Stimulated activated naive CD4-positive, alpha-beta T cell treated with Interleukin-2 at 50 U/mL for 16 hours (primary cell): ENCODE results near the gene CLC.
"Not testable (repeated sequence)": the region's sequence is repeated elsewhere in the genome, so short reads cannot be mapped to it uniquely, and the experiment has no call there.

ENCODE experiments used
- DNase-seq: peaks from one replicate; lab custom pipeline; 2025; lab: John Stamatoyannopoulos, UW

CLC gene

GRCh38 chr19:39737891-39738290 is at the start of gene CLC:
TSS of gene CLC (minus strand) at chr19:39738029. CDS start at chr19:39737952, 77 bp downstream.
- no peak for DNase-seq

- DNase-seq, result no peak
Observed at GRCh38 chr19:39780894-39781293, 43.1 kb upstream of the CLC start.

GRCh38 chr19:39778763-39779162 is 40.9 kb upstream of the CLC start, which contains the start of gene LEUTX:
TSS of gene LEUTX (plus strand) at chr19:39778854. CDS start at chr19:39778921, 67 bp downstream.
- no peak for DNase-seq

DNA sequence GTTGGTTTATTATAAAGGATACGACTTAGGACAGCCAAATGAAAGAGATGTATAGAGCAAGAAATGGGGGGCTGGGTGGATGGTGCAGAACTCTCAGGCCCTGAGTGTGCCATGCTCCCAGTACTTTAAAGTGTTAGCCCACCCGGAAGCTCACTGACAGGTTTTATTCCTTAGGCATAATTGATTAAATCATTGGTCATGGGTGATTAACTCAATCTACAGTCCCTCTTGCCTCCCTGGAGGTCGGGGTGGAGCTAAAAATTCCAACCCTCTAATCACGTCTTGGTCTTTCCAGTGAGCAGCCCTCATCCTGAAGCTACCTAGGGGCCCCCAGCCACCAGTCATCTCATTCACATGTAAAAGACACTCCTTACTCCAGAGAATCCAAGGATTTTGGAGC is 31.0 kb upstream of the CLC start:
- no peak for DNase-seq

- no peak for DNase-seq
Observed at GRCh38 chr19:39768334-39768733, 30.5 kb upstream of the CLC start.

DNA sequence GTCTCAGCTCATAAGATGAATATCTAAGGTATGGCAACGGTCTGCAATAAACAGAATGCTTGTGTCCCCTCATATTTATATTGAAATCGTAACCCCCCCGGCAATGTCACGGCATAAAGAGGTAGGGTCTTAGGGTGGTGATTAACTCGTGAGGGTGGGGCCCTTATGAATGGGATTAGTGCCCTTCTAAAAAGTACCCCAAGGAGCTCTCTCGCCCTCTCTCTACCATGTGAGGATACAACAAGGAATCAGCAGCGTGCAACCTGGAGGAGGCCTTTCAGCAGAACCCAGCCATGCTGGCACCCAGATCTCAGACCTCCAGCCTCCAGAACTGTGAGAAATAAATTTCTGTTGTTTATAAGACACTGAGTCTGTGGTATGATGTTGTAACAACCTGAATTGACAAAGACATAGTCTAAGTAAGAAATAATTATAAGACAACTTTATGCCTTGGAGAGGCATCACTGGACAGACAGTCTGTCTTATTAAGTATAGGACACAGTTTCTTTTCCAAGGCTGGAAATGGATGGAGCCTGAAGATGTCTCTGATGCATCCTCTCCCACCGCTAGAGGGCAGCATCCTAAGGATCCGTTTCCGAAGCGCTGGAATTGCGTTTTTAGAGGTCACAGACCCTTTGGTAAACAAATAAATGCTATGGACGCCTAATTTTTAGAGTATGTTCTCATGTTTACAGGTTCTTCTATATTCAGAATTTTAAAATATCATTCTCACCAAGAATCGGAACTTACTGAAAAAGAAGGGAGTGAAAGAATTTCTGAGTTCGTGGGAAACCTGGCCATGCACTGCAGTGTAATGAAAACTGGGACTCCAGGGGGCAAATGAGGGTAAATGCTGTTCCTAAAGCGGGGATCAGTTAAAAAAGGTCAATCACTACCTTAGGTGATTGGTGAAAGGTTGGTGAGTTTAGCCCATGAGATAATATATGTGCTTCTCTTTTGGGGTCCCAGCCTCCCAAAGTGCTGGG is 27.6 kb upstream of the CLC start:
- DNase-seq, result peak; percentile 5

- not testable (repeated sequence) for DNase-seq
Observed at GRCh38 chr19:39761851-39762250, 24.0 kb upstream of the CLC start.

- DNase-seq, result no peak
Observed at GRCh38 chr19:39759457-39760184, 21.8 kb upstream of the CLC start.

GRCh38 chr19:39754971-39755370 is 17.1 kb upstream of the CLC start:
- DNase-seq, result no peak

DNA sequence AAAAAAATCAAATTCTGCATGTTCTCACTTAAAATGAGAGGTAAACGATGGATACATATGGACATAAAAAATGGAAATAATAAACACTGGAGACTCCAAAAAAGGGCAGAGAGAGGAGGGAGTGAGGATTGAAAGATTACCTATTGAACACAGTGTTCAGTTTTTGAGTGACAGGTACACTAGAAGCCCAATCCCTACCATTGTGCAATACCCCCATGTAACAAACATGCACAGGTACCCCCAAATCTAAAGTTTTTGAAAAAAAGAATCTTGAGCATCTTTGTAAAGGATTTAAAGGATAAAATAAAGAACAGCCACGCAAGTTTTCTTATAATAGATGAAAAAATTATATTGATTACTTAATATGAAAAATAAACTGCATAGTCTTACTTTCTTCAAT is 16.7 kb upstream of the CLC start:
- no peak for DNase-seq

DNA sequence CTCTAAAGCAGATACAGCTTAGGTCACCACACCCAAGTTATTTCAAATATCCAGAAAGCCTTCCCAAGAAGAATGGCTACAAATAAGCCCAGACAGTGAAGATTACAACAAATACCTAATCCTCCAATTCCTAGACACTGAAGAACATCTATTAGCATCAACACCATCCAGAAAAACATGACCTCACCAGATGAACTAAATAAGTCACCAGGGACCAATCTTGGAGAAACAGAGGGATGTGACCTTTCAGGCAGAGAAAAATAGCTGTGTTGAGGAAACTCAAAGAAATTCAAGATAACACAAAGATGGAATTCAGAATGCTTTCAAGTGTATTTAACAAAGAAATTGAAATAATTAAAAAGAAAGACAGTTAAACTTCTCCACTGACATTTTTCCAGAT is 15.0 kb upstream of the CLC start:
- no peak for DNase-seq

DNA sequence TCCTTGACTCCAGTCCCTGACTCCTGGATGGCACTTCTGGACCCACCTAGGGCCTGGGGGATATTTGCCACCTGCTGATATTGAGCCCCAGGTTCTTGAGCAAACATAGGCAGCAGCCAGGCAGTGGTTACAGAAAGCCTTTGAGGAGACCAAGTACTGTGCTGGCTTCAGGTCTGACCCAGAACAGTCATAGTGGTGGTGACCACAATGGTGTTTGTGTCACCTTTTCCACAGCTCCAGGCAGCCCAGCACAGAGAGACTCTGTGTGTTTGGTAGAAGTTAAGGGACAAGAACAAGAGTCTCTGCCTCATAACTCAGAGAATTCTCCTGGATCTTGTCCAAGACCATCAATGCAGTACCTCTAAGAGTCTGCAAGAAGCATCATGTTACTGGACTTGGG is 14.6 kb upstream of the CLC start:
- no peak for DNase-seq

- no peak for DNase-seq
Observed at GRCh38 chr19:39749981-39750380, 12.2 kb upstream of the CLC start.

DNA sequence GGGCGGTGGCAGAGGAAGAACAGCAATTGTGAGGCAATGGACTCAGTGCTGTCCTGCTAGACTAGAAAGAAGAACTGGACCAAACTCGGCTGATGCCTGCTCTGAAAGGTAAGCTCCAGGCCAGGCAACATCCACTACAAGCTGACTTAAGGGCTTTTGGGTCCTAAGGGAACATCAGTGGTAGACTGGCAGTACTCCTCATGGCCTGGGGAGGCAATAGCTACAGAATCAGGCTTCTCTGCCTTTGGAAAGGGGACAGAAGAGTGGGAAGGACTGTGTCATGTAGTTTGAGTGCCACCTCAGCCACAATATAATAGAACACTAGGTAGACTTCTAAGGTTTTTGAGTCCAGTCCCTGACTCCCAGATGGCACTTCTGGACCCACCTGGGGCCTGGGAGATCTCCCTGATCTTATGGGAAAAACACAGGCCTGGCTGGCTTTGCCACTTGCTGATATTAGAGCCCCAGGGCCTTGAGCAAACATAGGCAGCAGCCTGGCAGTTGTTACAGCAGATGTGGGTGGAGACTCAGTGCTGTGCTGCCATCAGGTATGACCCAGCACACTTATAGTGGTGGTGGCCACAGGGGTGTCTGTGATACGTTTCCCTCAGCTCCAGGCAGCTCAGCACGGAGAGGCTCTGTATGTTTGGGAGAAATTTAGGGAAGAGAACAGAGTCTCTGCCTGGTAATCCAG is 9.2 kb upstream of the CLC start:
- no peak for DNase-seq

DNA sequence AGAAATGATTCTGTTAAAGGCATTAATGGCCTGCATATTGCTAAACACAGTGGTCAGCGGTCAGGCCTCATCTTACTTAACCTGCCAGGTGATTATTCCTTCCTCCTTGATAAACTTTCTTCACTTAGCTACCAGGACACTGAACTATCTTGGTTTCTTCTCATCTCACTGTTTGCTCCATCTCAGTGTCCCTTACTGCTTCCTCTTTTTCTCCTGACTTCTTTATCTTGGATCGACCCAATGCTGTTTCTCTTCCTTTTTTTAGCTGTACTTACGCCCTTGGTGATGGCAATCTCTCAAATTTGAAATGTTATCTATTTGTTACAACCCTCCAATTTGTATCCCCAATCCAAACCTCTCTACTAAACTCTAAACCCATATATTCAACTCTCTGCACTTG is 7.8 kb upstream of the CLC start:
- DNase-seq, result no peak

- no peak for DNase-seq
Observed at GRCh38 chr19:39740395-39740794, 2.6 kb upstream of the CLC start.

DNA sequence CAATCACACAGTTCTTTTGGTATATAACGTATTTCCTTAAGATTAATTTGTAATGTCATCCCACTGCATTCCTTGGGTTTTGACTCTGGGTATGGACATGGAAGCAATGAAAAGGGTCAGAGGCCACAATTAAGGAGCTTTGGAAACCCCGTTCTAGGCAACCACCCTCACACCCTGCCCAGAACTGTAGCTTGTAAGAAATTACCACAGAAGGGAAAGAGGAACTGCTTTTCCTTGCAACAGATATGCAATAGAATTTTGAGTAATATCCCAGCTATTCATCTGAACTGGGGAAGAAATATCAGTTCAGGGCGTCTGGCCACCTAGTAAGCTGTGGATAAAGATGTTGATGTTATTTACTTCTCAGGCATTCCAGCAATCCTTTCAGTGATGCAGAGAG is 985 bp upstream of the CLC start:
- DNase-seq, result no peak

DNA sequence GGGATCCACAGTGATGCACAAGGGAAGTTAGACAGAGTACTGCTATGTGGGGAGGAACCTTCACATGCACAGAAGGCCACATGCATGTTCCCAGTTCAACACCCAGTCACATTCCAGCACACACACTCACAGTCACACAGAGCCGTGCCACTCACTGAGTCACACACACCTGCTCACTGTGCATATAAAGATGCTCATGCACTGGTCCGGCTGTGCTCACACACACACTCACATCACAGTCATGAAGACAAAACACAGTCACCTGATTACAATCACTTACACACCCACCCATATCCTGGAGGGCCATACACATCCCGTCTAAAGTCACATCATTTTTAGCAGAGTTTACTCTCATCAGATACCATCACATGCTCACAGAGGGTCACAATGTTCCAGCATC is 478 bp downstream of the CLC start:
- no peak for DNase-seq

GRCh38 chr19:39736088-39736487 is 1.7 kb downstream of the CLC start:
- DNase-seq, result no peak

DNA sequence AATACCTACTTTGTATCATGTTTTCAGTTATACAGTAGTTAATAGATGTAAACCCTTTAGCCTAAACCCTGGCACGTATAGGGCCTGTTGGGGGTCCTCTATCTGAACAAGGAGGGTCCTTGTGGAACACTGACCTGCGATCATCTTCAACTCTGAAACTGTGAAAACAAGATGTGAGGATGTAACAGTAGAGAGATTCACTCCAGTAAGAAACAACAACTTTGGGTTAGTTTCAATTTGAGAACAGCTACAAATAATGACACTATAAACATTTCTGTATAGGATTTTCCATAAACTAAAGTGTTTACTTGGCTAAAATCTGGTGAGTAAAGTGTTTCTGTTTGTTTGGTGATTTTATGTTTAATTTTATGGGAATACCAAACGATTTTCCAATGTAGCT is 2.1 kb downstream of the CLC start:
- no peak for DNase-seq

- DNase-seq, result no peak
Observed at GRCh38 chr19:39733841-39734240, 4.0 kb downstream of the CLC start.

DNA sequence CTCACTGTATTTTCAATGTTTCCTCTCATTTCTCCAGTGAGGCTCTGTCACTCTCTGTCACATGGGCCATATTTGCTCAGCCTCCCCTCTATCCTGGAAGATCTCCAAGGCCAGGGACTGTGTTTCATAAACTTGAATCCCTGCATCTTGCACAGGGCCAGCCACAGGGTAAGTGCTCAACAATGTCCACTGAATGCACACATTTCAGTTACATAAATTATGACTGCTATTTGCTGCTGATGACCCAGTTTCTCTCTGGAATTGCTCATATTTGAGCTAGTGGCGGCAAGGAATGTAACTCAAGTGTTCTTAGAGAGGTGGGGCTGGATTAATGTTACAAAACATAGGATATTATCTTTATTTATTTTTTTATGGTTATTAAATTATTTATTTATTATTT is 6.1 kb downstream of the CLC start:
- no peak for DNase-seq

GRCh38 chr19:39729594-39729993 is 8.2 kb downstream of the CLC start:
- DNase-seq, result no peak
